ENCODE measurements around the gene TRPM2. TPM values are rescaled to one million over a fixed set of nuclear protein-coding genes. Genes with fewer than 3 reads are reported as not detected.

The TRPM2 gene
- total and polyA plus RNA-seq, 2 of the 13 experiments (the other 11 are each of a cell fraction or from before 2014, with no cell fraction given): 0.07 to 0.20 TPM

DNA sequence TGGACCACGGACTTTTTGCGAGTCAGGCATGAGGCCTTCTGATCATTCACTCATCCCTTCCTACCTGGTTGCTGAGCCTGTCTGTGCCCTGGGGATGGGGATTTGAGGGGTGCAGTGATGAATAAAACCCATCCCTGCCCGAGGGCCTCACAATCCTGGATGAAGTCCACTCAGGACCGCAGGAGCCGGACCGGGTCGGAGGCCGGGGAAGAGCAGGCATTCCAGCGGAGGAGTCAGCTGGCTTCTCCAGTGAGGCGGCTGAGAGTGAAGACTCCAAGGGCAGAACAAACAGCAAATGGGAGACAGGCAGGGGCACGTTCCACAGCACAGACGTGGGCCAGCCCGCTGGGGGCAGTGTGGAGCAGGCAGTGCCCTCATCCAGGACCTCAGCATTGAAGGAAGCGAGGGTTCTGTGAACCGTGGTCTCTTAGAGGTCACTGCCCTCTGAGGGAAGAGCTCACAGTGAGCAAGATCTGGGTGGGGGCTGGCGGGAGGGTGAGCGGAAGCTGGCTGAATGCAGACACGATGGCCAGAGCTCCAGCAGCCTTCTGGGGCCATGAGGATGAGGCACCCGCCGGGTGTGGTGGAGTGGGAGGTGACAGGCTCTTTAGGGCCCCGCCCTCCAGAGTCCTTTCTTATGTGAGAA, 91.0 kb downstream of the TRPM2 start (continued):
- no peak for TF ChIP-seq ZNF790 (CRISPR knock-in tag; IDR thresholded peaks at IDR 0.05; ENCODE audit: borderline replicate concordance)
- TF ChIP-seq ZNF569 (CRISPR knock-in tag; IDR thresholded peaks at IDR 0.05; ENCODE audit: borderline replicate concordance): no peak
- TF ChIP-seq ZNF619 (CRISPR knock-in tag; IDR thresholded peaks at IDR 0.05): 0 out of 2 replicates have a peak, but pooled peaks have one; percentile 31
- TF ChIP-seq, protein P1, sequence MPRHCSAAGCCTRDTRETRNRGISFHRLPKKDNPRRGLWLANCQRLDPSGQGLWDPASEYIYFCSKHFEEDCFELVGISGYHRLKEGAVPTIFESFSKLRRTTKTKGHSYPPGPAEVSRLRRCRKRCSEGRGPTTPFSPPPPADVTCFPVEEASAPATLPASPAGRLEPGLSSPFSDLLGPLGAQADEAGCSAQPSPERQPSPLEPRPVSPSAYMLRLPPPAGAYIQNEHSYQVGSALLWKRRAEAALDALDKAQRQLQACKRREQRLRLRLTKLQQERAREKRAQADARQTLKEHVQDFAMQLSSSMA (CRISPR knock-in tag; IDR thresholded peaks at IDR 0.05): no peak
- peak; percentile 52; the same call in 1 of the 2 replicates for TF ChIP-seq ZNF274 (CRISPR knock-in tag; IDR thresholded peaks at IDR 0.05)
- peak; percentile 97 for TF ChIP-seq ZMYM3 (CRISPR knock-in tag; IDR thresholded peaks at IDR 0.05)
- TF ChIP-seq, protein P2, sequence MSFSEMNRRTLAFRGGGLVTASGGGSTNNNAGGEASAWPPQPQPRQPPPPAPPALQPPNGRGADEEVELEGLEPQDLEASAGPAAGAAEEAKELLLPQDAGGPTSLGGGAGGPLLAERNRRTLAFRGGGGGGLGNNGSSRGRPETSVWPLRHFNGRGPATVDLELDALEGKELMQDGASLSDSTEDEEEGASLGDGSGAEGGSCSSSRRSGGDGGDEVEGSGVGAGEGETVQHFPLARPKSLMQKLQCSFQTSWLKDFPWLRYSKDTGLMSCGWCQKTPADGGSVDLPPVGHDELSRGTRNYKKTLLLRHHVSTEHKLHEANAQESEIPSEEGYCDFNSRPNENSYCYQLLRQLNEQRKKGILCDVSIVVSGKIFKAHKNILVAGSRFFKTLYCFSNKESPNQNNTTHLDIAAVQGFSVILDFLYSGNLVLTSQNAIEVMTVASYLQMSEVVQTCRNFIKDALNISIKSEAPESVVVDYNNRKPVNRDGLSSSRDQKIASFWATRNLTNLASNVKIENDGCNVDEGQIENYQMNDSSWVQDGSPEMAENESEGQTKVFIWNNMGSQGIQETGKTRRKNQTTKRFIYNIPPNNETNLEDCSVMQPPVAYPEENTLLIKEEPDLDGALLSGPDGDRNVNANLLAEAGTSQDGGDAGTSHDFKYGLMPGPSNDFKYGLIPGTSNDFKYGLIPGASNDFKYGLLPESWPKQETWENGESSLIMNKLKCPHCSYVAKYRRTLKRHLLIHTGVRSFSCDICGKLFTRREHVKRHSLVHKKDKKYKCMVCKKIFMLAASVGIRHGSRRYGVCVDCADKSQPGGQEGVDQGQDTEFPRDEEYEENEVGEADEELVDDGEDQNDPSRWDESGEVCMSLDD (CRISPR knock-in tag; IDR thresholded peaks at IDR 0.05; ENCODE audit: borderline replicate concordance): no peak
- 0 out of 2 replicates have a peak, but pooled peaks have one; percentile 56 for TF ChIP-seq ZNF792 (CRISPR knock-in tag; IDR thresholded peaks at IDR 0.05)
- TF ChIP-seq ZFX (CRISPR knock-in tag; IDR thresholded peaks at IDR 0.05; ENCODE audit: low read depth): peak; percentile 60; the same call in 1 of the 2 replicates
- TF ChIP-seq, protein P3, sequence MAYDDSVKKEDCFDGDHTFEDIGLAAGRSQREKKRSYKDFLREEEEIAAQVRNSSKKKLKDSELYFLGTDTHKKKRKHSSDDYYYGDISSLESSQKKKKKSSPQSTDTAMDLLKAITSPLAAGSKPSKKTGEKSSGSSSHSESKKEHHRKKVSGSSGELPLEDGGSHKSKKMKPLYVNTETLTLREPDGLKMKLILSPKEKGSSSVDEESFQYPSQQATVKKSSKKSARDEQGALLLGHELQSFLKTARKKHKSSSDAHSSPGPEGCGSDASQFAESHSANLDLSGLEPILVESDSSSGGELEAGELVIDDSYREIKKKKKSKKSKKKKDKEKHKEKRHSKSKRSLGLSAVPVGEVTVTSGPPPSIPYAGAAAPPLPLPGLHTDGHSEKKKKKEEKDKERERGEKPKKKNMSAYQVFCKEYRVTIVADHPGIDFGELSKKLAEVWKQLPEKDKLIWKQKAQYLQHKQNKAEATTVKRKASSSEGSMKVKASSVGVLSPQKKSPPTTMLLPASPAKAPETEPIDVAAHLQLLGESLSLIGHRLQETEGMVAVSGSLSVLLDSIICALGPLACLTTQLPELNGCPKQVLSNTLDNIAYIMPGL (CRISPR knock-in tag; IDR thresholded peaks at IDR 0.05; ENCODE audit: borderline replicate concordance in 1 of 2, low read depth in 1 of 2): peak; percentile 79 to 85
- TF ChIP-seq ZKSCAN5 (CRISPR knock-in tag; IDR thresholded peaks at IDR 0.05): no peak
- TF ChIP-seq, protein P4, sequence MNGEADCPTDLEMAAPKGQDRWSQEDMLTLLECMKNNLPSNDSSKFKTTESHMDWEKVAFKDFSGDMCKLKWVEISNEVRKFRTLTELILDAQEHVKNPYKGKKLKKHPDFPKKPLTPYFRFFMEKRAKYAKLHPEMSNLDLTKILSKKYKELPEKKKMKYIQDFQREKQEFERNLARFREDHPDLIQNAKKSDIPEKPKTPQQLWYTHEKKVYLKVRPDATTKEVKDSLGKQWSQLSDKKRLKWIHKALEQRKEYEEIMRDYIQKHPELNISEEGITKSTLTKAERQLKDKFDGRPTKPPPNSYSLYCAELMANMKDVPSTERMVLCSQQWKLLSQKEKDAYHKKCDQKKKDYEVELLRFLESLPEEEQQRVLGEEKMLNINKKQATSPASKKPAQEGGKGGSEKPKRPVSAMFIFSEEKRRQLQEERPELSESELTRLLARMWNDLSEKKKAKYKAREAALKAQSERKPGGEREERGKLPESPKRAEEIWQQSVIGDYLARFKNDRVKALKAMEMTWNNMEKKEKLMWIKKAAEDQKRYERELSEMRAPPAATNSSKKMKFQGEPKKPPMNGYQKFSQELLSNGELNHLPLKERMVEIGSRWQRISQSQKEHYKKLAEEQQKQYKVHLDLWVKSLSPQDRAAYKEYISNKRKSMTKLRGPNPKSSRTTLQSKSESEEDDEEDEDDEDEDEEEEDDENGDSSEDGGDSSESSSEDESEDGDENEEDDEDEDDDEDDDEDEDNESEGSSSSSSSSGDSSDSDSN (CRISPR knock-in tag; IDR thresholded peaks at IDR 0.05): peak; percentile 37; the same call in 1 of the 2 replicates
- peak; percentile 77; the same call in 1 of the 2 replicates for TF ChIP-seq ZNF746 (CRISPR knock-in tag; IDR thresholded peaks at IDR 0.05)
- TF ChIP-seq, protein P5, sequence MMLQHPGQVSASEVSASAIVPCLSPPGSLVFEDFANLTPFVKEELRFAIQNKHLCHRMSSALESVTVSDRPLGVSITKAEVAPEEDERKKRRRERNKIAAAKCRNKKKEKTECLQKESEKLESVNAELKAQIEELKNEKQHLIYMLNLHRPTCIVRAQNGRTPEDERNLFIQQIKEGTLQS (CRISPR knock-in tag; IDR thresholded peaks at IDR 0.05): no peak
- 0 out of 2 replicates have a peak, but pooled peaks have one; percentile 47 for TF ChIP-seq JUN (CRISPR knock-in tag; IDR thresholded peaks at IDR 0.05)
- TF ChIP-seq IKZF4 (CRISPR knock-in tag; IDR thresholded peaks at IDR 0.05; ENCODE audit: borderline replicate concordance, low read depth, not compliant biosample characterization): peak; percentile 66
- TF ChIP-seq ZNF556 (CRISPR knock-in tag; IDR thresholded peaks at IDR 0.05; ENCODE audit: borderline replicate concordance): peak; percentile 48; the same call in 1 of the 2 replicates
- TF ChIP-seq, protein P6, sequence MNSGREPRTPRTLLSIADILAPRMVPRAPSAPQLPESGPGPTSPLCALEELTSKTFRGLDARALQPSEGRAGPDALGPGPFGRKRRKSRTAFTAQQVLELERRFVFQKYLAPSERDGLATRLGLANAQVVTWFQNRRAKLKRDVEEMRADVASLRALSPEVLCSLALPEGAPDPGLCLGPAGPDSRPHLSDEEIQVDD (CRISPR knock-in tag; IDR thresholded peaks at IDR 0.05; ENCODE audit: borderline replicate concordance): no peak

Measured in HepG2 (cell line).